ENCODE results near the gene TRPC6.

Gene TRPC6

GRCh38 chr11:101583251-101584128 is at the start of gene TRPC6:
TRPC6 (minus strand) TSS chr11:101584007; CDS start chr11:101583503, 504 bp downstream.
- peak in 1 of 2 experiments; percentile 32 for DNase-seq

GRCh38 chr11:101620026-101620425 is 36.2 kb upstream of the TRPC6 start:
- DNase-seq, result no peak

- DNase-seq, result no peak
These were observed 34.9 kb upstream of the TRPC6 start for GRCh38 chr11:101618709-101619108.

- no peak for DNase-seq
These were observed 34.0 kb upstream of the TRPC6 start for GRCh38 chr11:101617735-101618332.

- DNase-seq, result no peak
These were observed 28.7 kb upstream of the TRPC6 start for GRCh38 chr11:101612481-101612880.

- DNase-seq, result no peak
These were observed 17.1 kb upstream of the TRPC6 start for GRCh38 chr11:101600924-101601323.

GRCh38 chr11:101586965-101587364 is 3.2 kb upstream of the TRPC6 start:
- no peak for DNase-seq

- DNase-seq, result peak in 1 of 2 experiments; percentile 20
These were observed 848 bp upstream of the TRPC6 start for GRCh38 chr11:101584655-101585054.

GRCh38 chr11:101584129-101584515 is 315 bp upstream of the TRPC6 start:
- DNase-seq, result no peak

- DNase-seq, result no peak
These were observed 887 bp downstream of the TRPC6 start for GRCh38 chr11:101582989-101583250.

- DNase-seq, result peak in 1 of 2 experiments; percentile 23
These were observed 1.4 kb downstream of the TRPC6 start for GRCh38 chr11:101582236-101582988.

GRCh38 chr11:101577461-101577860 is 6.3 kb downstream of the TRPC6 start:
- no peak for DNase-seq

GRCh38 chr11:101576456-101576855 is 7.4 kb downstream of the TRPC6 start:
- peak in 1 of 2 experiments; percentile 47 for DNase-seq

GRCh38 chr11:101574886-101575285 is 8.9 kb downstream of the TRPC6 start:
- DNase-seq, result no peak

- no peak for DNase-seq
These were observed 16.7 kb downstream of the TRPC6 start for GRCh38 chr11:101567071-101567470.

GRCh38 chr11:101566626-101567025 is 17.2 kb downstream of the TRPC6 start:
- no peak for DNase-seq

- DNase-seq, result no peak
These were observed 20.6 kb downstream of the TRPC6 start for GRCh38 chr11:101563166-101563565.

GRCh38 chr11:101555366-101555765 is 28.4 kb downstream of the TRPC6 start:
- DNase-seq, result no peak

- no peak for DNase-seq
These were observed 29.9 kb downstream of the TRPC6 start for GRCh38 chr11:101553891-101554292.

- DNase-seq, result no peak
These were observed 30.9 kb downstream of the TRPC6 start for GRCh38 chr11:101552888-101553287.

- no peak for DNase-seq
These were observed 55.3 kb downstream of the TRPC6 start for GRCh38 chr11:101528541-101528940.

- no peak for DNase-seq
These were observed 60.1 kb downstream of the TRPC6 start for GRCh38 chr11:101523634-101524260.

GRCh38 chr11:101523193-101523592 is 60.6 kb downstream of the TRPC6 start:
- no peak for DNase-seq

Data from NCI-H446 (cell line).